SK-N-SH (cell line): ENCODE data around the gene RGS11. TPM values are rescaled to one million over a fixed set of nuclear protein-coding genes. Genes with fewer than 3 reads are reported as not detected.

ENCODE experiments used
- CTCF ChIA-PET: fragments of 300-600, 350-600 bp; formaldehyde crosslinking; extraction: SDS; loops from one replicate; lab custom pipeline; 2021; lab: Yijun Ruan, JAX
- POLR2A ChIA-PET: fragments of 350-600 bp; sonication (Branson Sonifier 250); formaldehyde crosslinking; extraction: SDS; loops from one replicate; lab custom pipeline; 2020; ENCODE audit warnings: antibody characterized with exemption, inconsistent platforms; lab: Yijun Ruan, JAX
- DNase-seq: peaks from one replicate; pipeline ENCODE4 v3.0.0; 2012
- H2AFZ ChIP-seq: fragments of 200-600 bp; sonication (generic); 2 replicates; pipeline ENCODE4 v1.8.1; 2016; ENCODE audit warnings: antibody characterized with exemption, mild to moderate bottlenecking, low read depth
- H3F3A ChIP-seq: fragments of 200-600 bp; sonication (generic); replicated peaks from 2 replicates; pipeline ENCODE3; 2016; ENCODE audit warnings: antibody characterized with exemption, mild to moderate bottlenecking; ENCODE audit not compliant: insufficient read depth
- H3K27ac ChIP-seq, 2 experiments: fragments of 200-500 bp in 1 of 2; fragments of 200-600 bp in 1 of 2; sonication (Bioruptor generic) in 1 of 2; sonication (generic), shearing (Covaris generic) in 1 of 2; 2 replicates each; pipeline versions ENCODE4 v1.5.1 to v1.6.1; 2014 to 2016; ENCODE audit warnings: low read depth in 2 of 2, inconsistent platforms in 1 of 2, low read length in 1 of 2, mild to moderate bottlenecking in 1 of 2, mixed read lengths in 1 of 2
- H3K27me3 ChIP-seq: fragments of 200-600 bp; sonication (generic), shearing (Covaris generic); 2 replicates; pipeline ENCODE4 v1.6.1; 2016; ENCODE audit warnings: mixed run types; ENCODE audit not compliant: insufficient read depth
- H3K36me3 ChIP-seq, 2 experiments: fragments of 200-500 bp in 1 of 2; fragments of 200-600 bp in 1 of 2; sonication (Bioruptor generic) in 1 of 2; sonication (generic) in 1 of 2; replicated peaks in 1 of 2; 2 replicates each; pipeline versions ENCODE3 to v1.5.1; 2014 to 2016; ENCODE audit warnings: low read length in 1 of 2, mild to moderate bottlenecking in 1 of 2; ENCODE audit not compliant: insufficient read depth in 2 of 2, control insufficient read depth in 1 of 2
- H3K4me1 ChIP-seq, 2 experiments: fragments of 200-500 bp in 1 of 2; fragments of 200-600 bp in 1 of 2; sonication (Bioruptor generic) in 1 of 2; sonication (generic), shearing (Covaris generic) in 1 of 2; 2 replicates each; pipeline versions ENCODE4 v1.5.1 to v1.6.1; 2014 to 2016; ENCODE audit warnings: low read depth in 1 of 2, low read length in 1 of 2, mixed run types in 1 of 2; ENCODE audit not compliant: insufficient read depth in 2 of 2, control insufficient read depth in 1 of 2
- H3K4me2 ChIP-seq: fragments of 200-600 bp; sonication (generic), shearing (Covaris generic); 2 replicates; pipeline ENCODE4 v1.6.1; 2017; ENCODE audit warnings: mixed run types
- H3K4me3 ChIP-seq, 2 experiments: fragments of 200-500 bp in 1 of 2; fragments of 200-600 bp in 1 of 2; sonication (Bioruptor generic) in 1 of 2; sonication (generic), shearing (Covaris generic) in 1 of 2; 2 replicates each; pipeline versions ENCODE4 v1.5.1 to v1.8.1; 2014 to 2016; ENCODE audit warnings: low read depth in 2 of 2, inconsistent platforms in 1 of 2, low read length in 1 of 2, mild to moderate bottlenecking in 1 of 2, mixed read lengths in 1 of 2, moderate library complexity in 1 of 2
- H3K79me2 ChIP-seq: fragments of 200-600 bp; sonication (generic); 2 replicates; pipeline ENCODE4 v1.8.1; 2017; ENCODE audit warnings: mild to moderate bottlenecking; ENCODE audit not compliant: insufficient read depth
- H3K9ac ChIP-seq: fragments of 200-600 bp; sonication (generic); 2 replicates; pipeline ENCODE4 v1.6.1; 2017; ENCODE audit warnings: mixed run types
- H3K9me2 ChIP-seq: fragments of 200-600 bp; sonication (generic); 2 replicates; pipeline ENCODE4 v1.6.1; 2017; ENCODE audit warnings: mixed run types
- H3K9me3 ChIP-seq: fragments of 200-600 bp; sonication (generic); 2 replicates; pipeline ENCODE4 v1.6.1; 2017; ENCODE audit warnings: mixed run types, mild to moderate bottlenecking, moderate library complexity
- H4K20me1 ChIP-seq: fragments of 200-600 bp; sonication (generic); 2 replicates; pipeline ENCODE4 v1.6.1; 2017; ENCODE audit warnings: mild to moderate bottlenecking, mixed run types; ENCODE audit not compliant: insufficient read depth
- ELF1 ChIP-seq: IDR thresholded peaks from 2 replicates; pipeline ENCODE4 v1.4.0; 2012
- EP300 ChIP-seq, 2 experiments: IDR thresholded peaks; 2 replicates each; pipeline versions ENCODE4 v1.4.0 to v1.6.1; 2012; ENCODE audit warnings: borderline replicate concordance in 1 of 2, low read depth in 1 of 2, low read length in 1 of 2
- MEF2A ChIP-seq: IDR thresholded peaks from 2 replicates; pipeline ENCODE4 v1.4.0; 2012; ENCODE audit warnings: low read depth, borderline replicate concordance
- MXI1 ChIP-seq: IDR thresholded peaks from 2 replicates; pipeline ENCODE4 v1.6.1; 2012; ENCODE audit warnings: mild to moderate bottlenecking, low read depth, low read length, improper control_type of control experiment
- NFIC ChIP-seq: IDR thresholded peaks from 2 replicates; pipeline ENCODE4 v1.4.0; 2012; ENCODE audit warnings: borderline replicate concordance
- NRF1 ChIP-seq: IDR thresholded peaks from 2 replicates; pipeline ENCODE4 v1.6.1; 2012; ENCODE audit warnings: low read depth, mild to moderate bottlenecking, low read length
- RCOR1 ChIP-seq: fragments of 150-350 bp; IDR thresholded peaks from 2 replicates; pipeline ENCODE4 v1.6.1; 2017; ENCODE audit warnings: antibody characterized with exemption, low read length
- RFX5 ChIP-seq: IDR thresholded peaks from 2 replicates; pipeline ENCODE4 v1.6.1; 2012; ENCODE audit warnings: mild to moderate bottlenecking, improper control_type of control experiment, low read length
- RXRA ChIP-seq: IDR thresholded peaks from 2 replicates; pipeline ENCODE4 v1.4.0; 2012; ENCODE audit warnings: low read depth, mild to moderate bottlenecking, borderline replicate concordance
- SIN3A ChIP-seq: IDR thresholded peaks from 2 replicates; pipeline ENCODE4 v1.6.1; 2012; ENCODE audit warnings: low read depth, mild to moderate bottlenecking, low read length, moderate library complexity, borderline replicate concordance
- SMC3 ChIP-seq: IDR thresholded peaks from 2 replicates; pipeline ENCODE4 v1.6.1; 2012; ENCODE audit warnings: low read depth, low read length, improper control_type of control experiment
- TCF12 ChIP-seq: IDR thresholded peaks from 2 replicates; pipeline ENCODE4 v1.4.0; 2012
- YY1 ChIP-seq: IDR thresholded peaks from 2 replicates; pipeline ENCODE4 v1.4.0; 2012; ENCODE audit warnings: low read depth, mild to moderate bottlenecking
- WGBS: methylation state at CpG from one replicate; pipeline ENCODE4 v1.1.6; 2017; ENCODE audit warnings: low lambda C conversion rate; 5-methylcytosine and 5-hydroxymethylcytosine counted together
- polyA plus RNA-seq, 3 experiments: library from polyadenylated mRNA; depleted of rRNA; stranded (reverse); fragments of >200 nt; gene quantifications; 2 replicates each; pipeline ENCODE4 v1.2.3, GENCODE V29; 2012
- TF ChIP-seq, protein P1 (sequence below): fragments of 150-350 bp; IDR thresholded peaks from 2 replicates; pipeline ENCODE4 v1.6.1; 2017; ENCODE audit warnings: antibody characterized with exemption, low read length, low read depth, borderline replicate concordance
- TF ChIP-seq, protein P2 (sequence below): fragments of 150-350 bp; IDR thresholded peaks from 2 replicates; pipeline ENCODE4 v1.6.1; 2016; ENCODE audit warnings: mild to moderate bottlenecking, low read depth, low read length

The RGS11 gene
- polyA plus RNA-seq, 1 of the 3 experiments (the other 2 are of a cell fraction): 9.8 TPM

DNA sequence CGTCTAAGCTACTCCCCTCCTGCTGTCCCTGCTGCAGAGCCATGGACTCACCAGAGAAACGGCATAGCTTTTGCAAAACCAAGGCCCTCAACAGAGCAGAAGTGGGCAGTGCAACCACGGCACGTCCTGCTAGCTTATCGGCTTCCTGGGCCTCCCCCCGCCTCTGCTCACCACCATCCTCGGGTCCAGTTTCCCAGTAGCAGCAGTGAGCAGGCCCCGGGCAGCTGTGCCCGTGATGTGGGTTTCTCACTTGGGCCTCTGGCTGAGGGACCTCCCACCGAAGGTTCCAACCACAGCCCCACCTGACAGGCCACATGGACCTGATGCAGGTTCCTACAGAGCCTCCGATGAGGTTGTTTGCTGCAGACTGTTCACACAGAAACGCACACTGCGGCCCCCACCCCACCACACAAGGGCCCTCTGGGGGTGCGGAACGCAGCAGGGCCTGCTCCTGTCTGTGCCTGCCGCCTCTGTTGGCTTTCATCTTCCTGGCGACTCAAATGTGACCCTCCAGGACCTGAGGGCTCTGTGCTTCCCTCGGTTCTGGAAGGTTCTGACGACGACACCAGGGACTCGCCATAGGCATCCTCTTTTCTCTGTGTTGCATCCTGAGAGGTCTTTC is 32.1 kb upstream of the RGS11 start:
- Histone ChIP-seq H3K9me2 (no peaks in the 10 kb centered on the region), H3K79me2 (no peaks in the 10 kb centered on the region), H3F3A (no peaks in the 10 kb centered on the region), H2AFZ (no peak overlapping the region), H4K20me1 (no peaks in the 10 kb centered on the region), H3K36me3 (peaks cover 0 to 31% of the 10 kb centered on the region in 2 experiments), H3K4me1 (no peaks in the 10 kb centered on the region), H3K9ac (no peak overlapping the region), H3K4me3 (no peak overlapping the region), H3K4me2 (no peak overlapping the region), H3K27ac (no peak overlapping the region), H3K27me3 (no peaks in the 10 kb centered on the region), H3K9me3 (no peaks in the 10 kb centered on the region)
- 92% methylated on average over 15 of the region's 21 CpGs for WGBS
- POLR2A ChIA-PET: no interaction called here
- CTCF ChIA-PET: no interaction called here
- TF ChIP-seq, protein P1, sequence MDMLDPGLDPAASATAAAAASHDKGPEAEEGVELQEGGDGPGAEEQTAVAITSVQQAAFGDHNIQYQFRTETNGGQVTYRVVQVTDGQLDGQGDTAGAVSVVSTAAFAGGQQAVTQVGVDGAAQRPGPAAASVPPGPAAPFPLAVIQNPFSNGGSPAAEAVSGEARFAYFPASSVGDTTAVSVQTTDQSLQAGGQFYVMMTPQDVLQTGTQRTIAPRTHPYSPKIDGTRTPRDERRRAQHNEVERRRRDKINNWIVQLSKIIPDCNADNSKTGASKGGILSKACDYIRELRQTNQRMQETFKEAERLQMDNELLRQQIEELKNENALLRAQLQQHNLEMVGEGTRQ: no peak
- no peak for TF ChIP-seq EP300 (IDR thresholded peaks at IDR 0.05; ENCODE audit: borderline replicate concordance in 1 of 2, low read depth in 1 of 2, low read length in 1 of 2)
- no peak for TF ChIP-seq TCF12
- DNase-seq: no peak

DNA sequence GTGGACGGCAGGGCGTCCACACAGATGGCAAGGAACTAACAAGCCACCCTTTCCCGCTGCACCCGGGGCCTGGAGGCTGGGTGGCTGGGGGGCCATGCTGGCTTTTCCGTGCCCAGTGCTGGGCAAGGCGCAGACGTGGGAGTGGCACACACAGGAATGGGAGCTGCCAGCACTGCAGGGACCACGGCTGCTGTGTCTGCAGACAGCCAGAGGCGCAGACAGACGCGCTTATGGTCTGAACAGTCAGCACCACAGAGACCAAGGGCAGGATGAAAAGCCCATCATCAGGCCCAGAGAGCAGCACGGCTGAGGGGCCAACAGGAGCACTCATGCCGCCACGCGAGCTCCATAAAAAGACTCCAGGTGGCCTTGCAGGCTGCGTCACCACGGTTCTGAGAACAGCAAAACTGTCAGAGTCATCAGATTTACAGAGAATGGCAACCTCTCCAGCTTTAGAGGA is 31.2 kb upstream of the RGS11 start:
- peaks cover 0 to 26% of the 10 kb centered on the region in 2 experiments for H3K36me3 ChIP-seq
- no peaks in the 10 kb centered on the region for H3K27me3 ChIP-seq
- H4K20me1 ChIP-seq: no peaks in the 10 kb centered on the region
- H3K9me3 ChIP-seq: no peaks in the 10 kb centered on the region
- TF ChIP-seq RCOR1: no peak
- TF ChIP-seq, all 33 proteins: peak for 0
- Histone ChIP-seq H2AFZ (no peak overlapping the region), H3K4me3 (no peak overlapping the region), H3K9me2 (no peaks in the 10 kb centered on the region), H3F3A (no peaks in the 10 kb centered on the region), H3K9ac (no peak overlapping the region), H3K4me2 (no peak overlapping the region), H3K79me2 (no peaks in the 10 kb centered on the region), H3K27ac (no peak overlapping the region; a peak in 1 of 4 replicates), H3K4me1 (no peaks in the 10 kb centered on the region)
- ChIA-PET CTCF (no interaction called here), POLR2A (interaction anchor here (0.7 kb wide), 1 partner anchor 45 kb away, joined by 3 read pairs; no protein-coding TSS in a partner anchor)
- no peak for DNase-seq
- WGBS: 99% methylated on average over 11 of the region's 17 CpGs

DNA sequence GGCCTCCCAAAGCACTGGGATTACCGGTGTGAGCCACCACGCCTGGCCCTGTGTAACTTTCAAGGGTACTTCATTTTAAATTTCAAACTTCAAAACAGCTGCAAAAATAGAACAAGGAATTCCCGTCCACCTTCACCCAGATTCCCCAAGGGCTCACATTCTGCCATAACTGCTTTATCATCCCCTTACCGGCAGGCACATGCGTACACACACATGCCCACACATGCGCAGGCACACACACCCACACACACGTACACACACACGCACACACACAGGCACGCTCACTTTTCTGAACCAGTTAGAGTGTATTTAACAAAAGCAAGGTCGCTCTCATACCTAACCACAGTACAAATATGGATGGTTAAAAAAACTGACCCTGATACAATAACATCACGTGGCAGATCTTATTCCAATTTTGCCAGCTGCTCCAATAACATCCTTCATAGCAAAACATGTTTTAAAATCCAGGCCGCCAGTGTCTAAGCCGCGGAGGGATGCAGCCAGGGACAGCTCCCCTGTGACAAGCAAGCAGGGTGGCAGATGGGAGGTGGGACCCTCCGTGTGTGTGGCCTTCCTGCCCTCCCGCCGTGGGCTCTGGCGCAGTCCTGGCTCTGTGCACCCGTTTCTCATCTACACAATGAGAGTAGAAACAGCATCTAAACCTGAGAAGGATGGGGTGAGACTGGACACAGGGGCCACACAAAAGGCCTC is 30.3 kb upstream of the RGS11 start:
- 94% methylated on average over 19 of the region's 19 CpGs for WGBS
- peaks cover 0 to 23% of the 10 kb centered on the region in 2 experiments for H3K36me3 ChIP-seq
- POLR2A ChIA-PET: no interaction called here
- H3K4me2 ChIP-seq: no peak overlapping the region
- no peaks in the 10 kb centered on the region for H4K20me1 ChIP-seq
- H3K4me1 ChIP-seq: no peaks in the 10 kb centered on the region
- CTCF ChIA-PET: interaction anchor here (1.0 kb wide), 1 partner anchor 12 kb away, joined by 4 read pairs; no protein-coding TSS in a partner anchor
- no peaks in the 10 kb centered on the region for H3K27me3 ChIP-seq
- no peaks in the 10 kb centered on the region for H3K9me2 ChIP-seq
- H3K79me2 ChIP-seq: no peaks in the 10 kb centered on the region
- no peak for TF ChIP-seq MXI1
- TF ChIP-seq, protein P1: no peak
- no peak for TF ChIP-seq MEF2A
- TF ChIP-seq, protein P2, sequence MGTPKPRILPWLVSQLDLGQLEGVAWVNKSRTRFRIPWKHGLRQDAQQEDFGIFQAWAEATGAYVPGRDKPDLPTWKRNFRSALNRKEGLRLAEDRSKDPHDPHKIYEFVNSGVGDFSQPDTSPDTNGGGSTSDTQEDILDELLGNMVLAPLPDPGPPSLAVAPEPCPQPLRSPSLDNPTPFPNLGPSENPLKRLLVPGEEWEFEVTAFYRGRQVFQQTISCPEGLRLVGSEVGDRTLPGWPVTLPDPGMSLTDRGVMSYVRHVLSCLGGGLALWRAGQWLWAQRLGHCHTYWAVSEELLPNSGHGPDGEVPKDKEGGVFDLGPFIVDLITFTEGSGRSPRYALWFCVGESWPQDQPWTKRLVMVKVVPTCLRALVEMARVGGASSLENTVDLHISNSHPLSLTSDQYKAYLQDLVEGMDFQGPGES: no peak
- TF ChIP-seq NRF1: no peak
- TF ChIP-seq TCF12: no peak
- no peak for TF ChIP-seq RFX5
- no peak for TF ChIP-seq ELF1
- no peak for TF ChIP-seq YY1
- no peak for TF ChIP-seq NFIC
- no peak for TF ChIP-seq SMC3
- no peak for TF ChIP-seq RXRA
- no peak for TF ChIP-seq SIN3A
- no peaks in the 10 kb centered on the region for H3F3A ChIP-seq
- H2AFZ ChIP-seq: no peak overlapping the region
- no peak for DNase-seq
- H3K9me3 ChIP-seq: no peaks in the 10 kb centered on the region
- no peak overlapping the region for H3K27ac ChIP-seq
- H3K4me3 ChIP-seq: no peak overlapping the region
- H3K9ac ChIP-seq: no peak overlapping the region
